K562 (cell line): ENCODE data around the gene SV2A. TPM values are rescaled to one million over a fixed set of nuclear protein-coding genes. Genes with fewer than 3 reads are reported as not detected.

Experiments
- ELF4 ChIP-seq: fragments of 450-650 bp; formaldehyde crosslinking; IDR thresholded peaks from 2 replicates; pipeline ENCODE4 v1.4.0; 2022; ENCODE audit warnings: missing genetic modification characterization
- HDAC2 ChIP-seq: fragments of 450-650 bp; IDR thresholded peaks from 2 replicates; pipeline ENCODE4 v1.6.1; 2016; ENCODE audit warnings: mild to moderate bottlenecking
- HIVEP1 ChIP-seq: fragments of 250-450 bp; sonication (Bioruptor Pico); IDR thresholded peaks from 2 replicates; pipeline ENCODE4 v1.4.0; 2020; ENCODE audit warnings: mild to moderate bottlenecking
- PTBP1 ChIP-seq: fragments of 200-400 bp; formaldehyde crosslinking; IDR thresholded peaks from 2 replicates; pipeline ENCODE4 v1.6.1; 2017; ENCODE audit warnings: low read depth, low read length
- TAF1 ChIP-seq: IDR thresholded peaks from 2 replicates; pipeline ENCODE4 v1.6.1; 2011; ENCODE audit warnings: mild to moderate bottlenecking, low read length, moderate library complexity; ENCODE audit not compliant: insufficient read depth, control insufficient read depth, severe bottlenecking; ENCODE audit errors: extremely low read depth
- TCF7L2 ChIP-seq: fragments of 150-350 bp; IDR thresholded peaks from 2 replicates; pipeline ENCODE4 v1.6.1; 2016; ENCODE audit warnings: low read depth, mild to moderate bottlenecking, low read length, moderate library complexity
- TEAD2 ChIP-seq: fragments of 450-650 bp; IDR thresholded peaks from 2 replicates; pipeline ENCODE4 v1.6.1; 2016; ENCODE audit warnings: missing genetic modification characterization, control low read depth, missing compliant biosample characterization
- polyA plus RNA-seq, 8 experiments: library from polyadenylated mRNA; depleted of rRNA in 4 of 8; stranded (reverse) in 5 of 8; unstranded in 3 of 8; fragments of >200 nt; fragmentation: Nextera tagmentation in 2 of 8; fragmentation: Illumina TruSeq in 1 of 8; extraction: Ambion mirVana in 2 of 8; extraction: Trizol in 1 of 8; gene quantifications; 2 replicates each; pipeline versions ENCODE4 v1.2.1 to v1.2.3, GENCODE V29; 2011 to 2014; ENCODE audit warnings: inconsistent platforms in 1 of 8, missing spikeins in 1 of 8
- total RNA-seq, 7 experiments: library from RNA; depleted of rRNA in 6 of 7; stranded (reverse); fragments of >200 nt in 6 of 7; fragmentation: Illumina TruSeq in 2 of 7; extraction: Trizol in 2 of 7; gene quantifications; 2 replicates each; pipeline versions ENCODE4 v1.2.1 to v1.2.3, GENCODE V29; 2011 to 2021; ENCODE audit warnings: low replicate concordance in 1 of 7
- TF ChIP-seq, protein P1 (sequence below), 2 experiments: fragments of 200-800 bp in 1 of 2; sonication (Bioruptor generic) in 1 of 2; sonication (generic) in 1 of 2; formaldehyde crosslinking in 1 of 2; IDR thresholded peaks in 1 of 2; conservative IDR thresholded peaks in 1 of 2; 2 replicates each; pipeline versions ENCODE4 v1.5.0 to v1.6.1; 2016 to 2020; ENCODE audit warnings: missing compliant biosample characterization in 1 of 2, missing genetic modification characterization in 1 of 2, missing genetic modification reagents in 1 of 2
- TF ChIP-seq, protein P2 (sequence below), 2 experiments: fragments of 450-650 bp; IDR thresholded peaks; 2 replicates each; pipeline ENCODE4 v1.6.1; 2016; ENCODE audit warnings: mild to moderate bottlenecking in 2 of 2, borderline replicate concordance in 1 of 2, low read depth in 1 of 2, moderate library complexity in 1 of 2
- TF ChIP-seq, protein P3 (sequence below): fragments of 250-450 bp; sonication (Bioruptor Pico); IDR thresholded peaks from 2 replicates; pipeline ENCODE4 v1.5.1; 2021; ENCODE audit warnings: mild to moderate bottlenecking
- TF ChIP-seq, protein P4 (sequence below): fragments of 150-350 bp; IDR thresholded peaks from 2 replicates; pipeline ENCODE4 v1.6.1; 2014; ENCODE audit warnings: low read depth, mild to moderate bottlenecking, low read length, borderline replicate concordance

Gene SV2A
- total and polyA plus RNA-seq, 9 of the 15 experiments (the other 6 are each of a cell fraction or from before 2014, with no cell fraction given): 0.07 to 0.22 (median 0.11) TPM; not detected in 1

DNA sequence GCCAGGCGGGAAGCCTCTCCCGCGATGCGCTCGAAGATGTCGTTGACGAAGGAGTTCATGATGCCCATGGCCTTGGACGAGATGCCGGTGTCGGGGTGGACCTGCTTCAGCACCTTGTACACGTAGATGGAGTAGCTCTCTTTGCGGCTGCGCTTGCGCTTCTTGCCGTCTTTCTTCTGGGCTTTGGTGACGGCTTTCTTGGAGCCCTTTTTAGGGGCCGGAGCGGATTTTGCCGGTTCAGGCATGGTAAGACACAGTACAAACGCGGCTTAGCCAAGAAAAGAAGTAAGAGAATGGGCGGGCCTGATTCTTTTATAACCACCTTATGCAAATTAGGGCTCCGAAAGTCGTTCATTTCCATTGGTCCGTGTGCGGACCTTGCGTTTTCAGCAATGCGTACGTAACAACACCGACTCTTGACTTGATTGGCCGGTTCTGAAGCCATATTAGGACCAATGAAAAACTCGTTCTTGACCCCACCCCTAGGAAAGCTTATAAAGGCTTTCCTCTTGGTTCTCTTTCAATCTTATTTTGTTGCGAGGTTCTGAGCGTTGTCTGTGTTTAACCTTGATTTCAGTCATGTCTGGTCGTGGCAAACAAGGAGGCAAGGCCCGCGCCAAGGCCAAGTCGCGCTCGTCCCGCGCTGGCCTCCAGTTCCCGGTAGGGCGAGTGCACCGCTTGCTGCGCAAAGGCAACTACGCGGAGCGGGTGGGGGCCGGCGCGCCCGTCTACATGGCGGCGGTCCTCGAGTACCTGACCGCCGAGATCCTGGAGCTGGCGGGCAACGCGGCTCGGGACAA lies 31.0 kb downstream of the SV2A start (continued):
- TF ChIP-seq HIVEP1 (CRISPR knock-in tag) (no peak), ELF4 (no peak), TEAD2 (tag) (no peak), PTBP1 (peak; percentile 59; the same call in 1 of the 2 replicates), TCF7L2 (no peak), HDAC2 (no peak), TAF1 (peak; percentile 81)
- TF ChIP-seq, protein P1, sequence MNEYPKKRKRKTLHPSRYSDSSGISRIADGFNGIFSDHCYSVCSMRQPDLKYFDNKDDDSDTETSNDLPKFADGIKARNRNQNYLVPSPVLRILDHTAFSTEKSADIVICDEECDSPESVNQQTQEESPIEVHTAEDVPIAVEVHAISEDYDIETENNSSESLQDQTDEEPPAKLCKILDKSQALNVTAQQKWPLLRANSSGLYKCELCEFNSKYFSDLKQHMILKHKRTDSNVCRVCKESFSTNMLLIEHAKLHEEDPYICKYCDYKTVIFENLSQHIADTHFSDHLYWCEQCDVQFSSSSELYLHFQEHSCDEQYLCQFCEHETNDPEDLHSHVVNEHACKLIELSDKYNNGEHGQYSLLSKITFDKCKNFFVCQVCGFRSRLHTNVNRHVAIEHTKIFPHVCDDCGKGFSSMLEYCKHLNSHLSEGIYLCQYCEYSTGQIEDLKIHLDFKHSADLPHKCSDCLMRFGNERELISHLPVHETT (CRISPR knock-in tag; conservative IDR thresholded peaks at IDR 0.05 in 1 of 2, IDR thresholded peaks at IDR 0.05 in 1 of 2): no peak; a peak in 1 of 4 replicates
- TF ChIP-seq, protein P2, sequence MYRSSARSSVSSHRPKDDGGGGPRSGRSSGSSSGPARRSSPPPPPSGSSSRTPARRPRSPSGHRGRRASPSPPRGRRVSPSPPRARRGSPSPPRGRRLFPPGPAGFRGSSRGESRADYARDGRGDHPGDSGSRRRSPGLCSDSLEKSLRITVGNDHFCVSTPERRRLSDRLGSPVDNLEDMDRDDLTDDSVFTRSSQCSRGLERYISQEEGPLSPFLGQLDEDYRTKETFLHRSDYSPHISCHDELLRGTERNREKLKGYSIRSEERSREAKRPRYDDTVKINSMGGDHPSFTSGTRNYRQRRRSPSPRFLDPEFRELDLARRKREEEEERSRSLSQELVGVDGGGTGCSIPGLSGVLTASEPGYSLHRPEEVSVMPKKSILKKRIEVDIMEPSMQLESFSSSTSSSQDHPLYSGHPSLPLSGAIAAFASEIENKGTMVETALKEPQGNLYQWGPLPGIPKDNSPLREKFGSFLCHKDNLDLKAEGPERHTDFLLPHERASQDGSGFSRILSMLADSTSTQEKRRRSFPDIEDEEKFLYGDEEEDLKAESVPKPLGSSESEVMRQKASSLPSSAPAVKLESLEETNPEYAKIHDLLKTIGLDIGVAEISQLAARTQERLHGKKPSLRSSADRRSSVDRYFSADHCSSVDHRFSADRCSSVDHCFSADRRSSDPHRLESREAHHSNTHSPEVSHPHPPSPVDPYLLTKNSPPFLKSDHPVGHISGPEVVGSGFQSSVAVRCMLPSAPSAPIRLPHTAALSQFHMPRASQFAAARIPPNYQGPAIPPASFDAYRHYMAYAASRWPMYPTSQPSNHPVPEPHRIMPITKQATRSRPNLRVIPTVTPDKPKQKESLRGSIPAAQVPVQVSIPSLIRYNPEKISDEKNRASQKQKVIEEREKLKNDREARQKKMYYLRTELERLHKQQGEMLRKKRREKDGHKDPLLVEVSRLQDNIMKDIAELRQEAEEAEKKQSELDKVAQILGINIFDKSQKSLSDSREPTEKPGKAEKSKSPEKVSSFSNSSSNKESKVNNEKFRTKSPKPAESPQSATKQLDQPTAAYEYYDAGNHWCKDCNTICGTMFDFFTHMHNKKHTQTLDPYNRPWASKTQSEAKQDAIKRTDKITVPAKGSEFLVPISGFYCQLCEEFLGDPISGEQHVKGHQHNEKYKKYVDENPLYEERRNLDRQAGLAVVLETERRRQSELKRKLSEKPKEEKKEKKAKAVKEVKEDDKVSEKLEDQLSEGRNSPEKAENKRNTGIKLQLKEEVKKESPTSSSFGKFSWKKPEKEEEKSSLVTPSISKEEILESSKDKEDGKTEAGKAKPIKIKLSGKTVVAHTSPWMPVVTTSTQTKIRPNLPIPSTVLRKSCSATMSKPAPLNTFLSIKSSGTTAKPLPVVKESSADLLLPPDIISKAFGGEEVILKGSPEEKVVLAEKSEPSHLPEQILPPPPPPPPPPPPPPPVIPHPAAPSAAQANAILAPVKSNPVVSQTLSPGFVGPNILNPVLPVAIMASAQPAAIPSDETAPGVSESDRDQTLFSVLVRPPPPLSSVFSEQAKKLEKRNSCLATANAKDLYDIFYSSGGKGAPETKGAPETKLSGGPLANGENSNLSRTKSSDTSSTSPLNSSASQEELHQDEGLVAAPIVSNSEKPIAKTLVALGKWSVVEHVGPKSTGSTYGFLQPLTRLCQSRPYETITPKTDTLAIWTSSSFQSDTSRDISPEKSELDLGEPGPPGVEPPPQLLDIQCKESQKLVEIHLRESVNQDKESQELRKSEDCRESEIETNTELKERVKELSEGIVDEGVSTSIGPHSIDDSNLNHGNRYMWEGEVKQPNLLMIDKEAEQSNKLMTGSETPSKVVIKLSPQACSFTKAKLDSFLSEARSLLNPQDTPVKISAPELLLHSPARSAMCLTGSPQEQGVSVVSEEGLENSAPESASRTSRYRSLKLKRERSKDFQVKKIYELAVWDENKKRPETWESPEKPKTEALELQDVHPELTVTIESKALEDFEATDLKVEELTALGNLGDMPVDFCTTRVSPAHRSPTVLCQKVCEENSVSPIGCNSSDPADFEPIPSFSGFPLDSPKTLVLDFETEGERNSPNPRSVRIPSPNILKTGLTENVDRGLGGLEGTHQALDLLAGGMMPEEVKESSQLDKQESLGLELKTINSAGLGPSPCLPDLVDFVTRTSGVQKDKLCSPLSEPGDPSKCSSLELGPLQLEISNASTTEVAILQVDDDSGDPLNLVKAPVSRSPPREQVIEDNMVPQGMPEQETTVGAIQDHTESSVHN (IDR thresholded peaks at IDR 0.05; ENCODE audit: borderline replicate concordance in 1 of 2, low read depth in 1 of 2): no peak
- TF ChIP-seq, protein P3, sequence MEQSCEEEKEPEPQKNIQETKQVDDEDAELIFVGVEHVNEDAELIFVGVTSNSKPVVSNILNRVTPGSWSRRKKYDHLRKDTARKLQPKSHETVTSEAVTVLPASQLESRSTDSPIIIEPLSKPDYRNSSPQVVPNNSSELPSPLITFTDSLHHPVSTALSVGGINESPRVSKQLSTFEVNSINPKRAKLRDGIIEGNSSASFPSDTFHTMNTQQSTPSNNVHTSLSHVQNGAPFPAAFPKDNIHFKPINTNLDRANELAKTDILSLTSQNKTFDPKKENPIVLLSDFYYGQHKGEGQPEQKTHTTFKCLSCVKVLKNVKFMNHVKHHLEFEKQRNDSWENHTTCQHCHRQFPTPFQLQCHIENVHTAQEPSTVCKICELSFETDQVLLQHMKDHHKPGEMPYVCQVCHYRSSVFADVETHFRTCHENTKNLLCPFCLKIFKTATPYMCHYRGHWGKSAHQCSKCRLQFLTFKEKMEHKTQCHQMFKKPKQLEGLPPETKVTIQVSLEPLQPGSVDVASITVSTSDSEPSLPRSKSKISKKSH (CRISPR knock-in tag): no peak
- TF ChIP-seq, protein P4, sequence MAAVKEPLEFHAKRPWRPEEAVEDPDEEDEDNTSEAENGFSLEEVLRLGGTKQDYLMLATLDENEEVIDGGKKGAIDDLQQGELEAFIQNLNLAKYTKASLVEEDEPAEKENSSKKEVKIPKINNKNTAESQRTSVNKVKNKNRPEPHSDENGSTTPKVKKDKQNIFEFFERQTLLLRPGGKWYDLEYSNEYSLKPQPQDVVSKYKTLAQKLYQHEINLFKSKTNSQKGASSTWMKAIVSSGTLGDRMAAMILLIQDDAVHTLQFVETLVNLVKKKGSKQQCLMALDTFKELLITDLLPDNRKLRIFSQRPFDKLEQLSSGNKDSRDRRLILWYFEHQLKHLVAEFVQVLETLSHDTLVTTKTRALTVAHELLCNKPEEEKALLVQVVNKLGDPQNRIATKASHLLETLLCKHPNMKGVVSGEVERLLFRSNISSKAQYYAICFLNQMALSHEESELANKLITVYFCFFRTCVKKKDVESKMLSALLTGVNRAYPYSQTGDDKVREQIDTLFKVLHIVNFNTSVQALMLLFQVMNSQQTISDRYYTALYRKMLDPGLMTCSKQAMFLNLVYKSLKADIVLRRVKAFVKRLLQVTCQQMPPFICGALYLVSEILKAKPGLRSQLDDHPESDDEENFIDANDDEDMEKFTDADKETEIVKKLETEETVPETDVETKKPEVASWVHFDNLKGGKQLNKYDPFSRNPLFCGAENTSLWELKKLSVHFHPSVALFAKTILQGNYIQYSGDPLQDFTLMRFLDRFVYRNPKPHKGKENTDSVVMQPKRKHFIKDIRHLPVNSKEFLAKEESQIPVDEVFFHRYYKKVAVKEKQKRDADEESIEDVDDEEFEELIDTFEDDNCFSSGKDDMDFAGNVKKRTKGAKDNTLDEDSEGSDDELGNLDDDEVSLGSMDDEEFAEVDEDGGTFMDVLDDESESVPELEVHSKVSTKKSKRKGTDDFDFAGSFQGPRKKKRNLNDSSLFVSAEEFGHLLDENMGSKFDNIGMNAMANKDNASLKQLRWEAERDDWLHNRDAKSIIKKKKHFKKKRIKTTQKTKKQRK: no peak
